ENCODE data around the gene NLRC5. TPM values are rescaled to one million over a fixed set of nuclear protein-coding genes. Genes with fewer than 3 reads are reported as not detected.
A peak's percentile ranks its signal among the peaks of the same experiment; 100 is the strongest.
"Not testable (repeated sequence)": the region's sequence is repeated elsewhere in the genome, so short reads cannot be mapped to it uniquely, and the experiment has no call there.

The NLRC5 gene
- polyA plus RNA-seq, 10 donors = 2.4 to 11.2 (median 4.9) TPM

GRCh38 chr16:57100445-57100844 is 111.1 kb downstream of the NLRC5 start:
- DNase-seq = no peak

GRCh38 chr16:57102888-57103851 is 113.8 kb downstream of the NLRC5 start:
- DNase-seq = no peak

- DNase-seq = no peak
Measured at GRCh38 chr16:57104706-57105105, 115.3 kb downstream of the NLRC5 start.

- no peak for DNase-seq
Measured at GRCh38 chr16:57105184-57105583, 115.8 kb downstream of the NLRC5 start.

- no peak for DNase-seq
Measured at GRCh38 chr16:57106767-57107166, 117.4 kb downstream of the NLRC5 start.

GRCh38 chr16:57107321-57107922 is 118.1 kb downstream of the NLRC5 start:
- no peak for DNase-seq

GRCh38 chr16:57108432-57108831 is 119.1 kb downstream of the NLRC5 start:
- no peak for DNase-seq

GRCh38 chr16:57109259-57110105 is 120.1 kb downstream of the NLRC5 start:
- not testable (repeated sequence) for DNase-seq

- no peak for DNase-seq
Measured at GRCh38 chr16:57110937-57111336, 121.6 kb downstream of the NLRC5 start.

- no peak for DNase-seq
Measured at GRCh38 chr16:57111420-57111819, 122.1 kb downstream of the NLRC5 start.

- DNase-seq = no peak
Measured at GRCh38 chr16:57112403-57113041, 123.2 kb downstream of the NLRC5 start.

- DNase-seq = no peak
Measured at GRCh38 chr16:57113042-57113453, 123.7 kb downstream of the NLRC5 start.

GRCh38 chr16:57113664-57114063 is 124.3 kb downstream of the NLRC5 start:
- DNase-seq = no peak

- no peak for DNase-seq
Measured at GRCh38 chr16:57115168-57115513, 125.8 kb downstream of the NLRC5 start.

GRCh38 chr16:57115514-57116182 is 126.3 kb downstream of the NLRC5 start:
- peak; percentile 50 to 85 (median 55) for DNase-seq

GRCh38 chr16:57118461-57119084 is 129.2 kb downstream of the NLRC5 start:
- DNase-seq = no peak

- DNase-seq = no peak
Measured at GRCh38 chr16:57123216-57123973, 134.0 kb downstream of the NLRC5 start.

GRCh38 chr16:57123974-57124674 is 134.8 kb downstream of the NLRC5 start:
- no peak for DNase-seq

GRCh38 chr16:57125376-57125775 is 136.0 kb downstream of the NLRC5 start:
- no peak for DNase-seq

Measured in muscle of back (tissue), 11 donors.